GM10248 (cell line): Measurements from ENCODE around the gene KLRF2.

ENCODE experiments used
- CTCF ChIA-PET: fragments of 300-600 bp; sonication (Branson Sonifier 250); formaldehyde crosslinking; extraction: SDS; loops from one replicate; lab custom pipeline; 2021; ENCODE audit warnings: antibody characterized with exemption; lab: Yijun Ruan, JAX
- POLR2A ChIA-PET: fragments of 350-650 bp; sonication (Branson Sonifier 250); formaldehyde crosslinking; extraction: SDS; loops from one replicate; lab custom pipeline; 2020; ENCODE audit warnings: antibody characterized with exemption; lab: Yijun Ruan, JAX
- DNase-seq: peaks from one replicate; pipeline ENCODE4 v3.0.0; 2012; ENCODE audit errors: extremely low spot score
- CTCF ChIP-seq: IDR thresholded peaks from 2 replicates; pipeline ENCODE4 v1.5.1; 2012; ENCODE audit warnings: mild to moderate bottlenecking, low read depth; ENCODE audit errors: extremely low read depth, missing control alignments, control extremely low read depth

The KLRF2 gene

GRCh38 chr12:9880532-9881078 lies 684 bp upstream of the KLRF2 start:
- POLR2A ChIA-PET: no interaction called here
- TF ChIP-seq CTCF: no peak
- CTCF ChIA-PET: interaction anchor here (1.5 kb wide), 1 partner anchor 129 kb away, joined by 4 read pairs; no protein-coding TSS in a partner anchor
- no peak for DNase-seq

GRCh38 chr12:9881988-9882387 lies 699 bp downstream of the KLRF2 start:
- CTCF ChIA-PET: interaction anchor here (1.2 kb wide), 1 partner anchor 12 kb away, joined by 3 read pairs; no protein-coding TSS in a partner anchor

DNA sequence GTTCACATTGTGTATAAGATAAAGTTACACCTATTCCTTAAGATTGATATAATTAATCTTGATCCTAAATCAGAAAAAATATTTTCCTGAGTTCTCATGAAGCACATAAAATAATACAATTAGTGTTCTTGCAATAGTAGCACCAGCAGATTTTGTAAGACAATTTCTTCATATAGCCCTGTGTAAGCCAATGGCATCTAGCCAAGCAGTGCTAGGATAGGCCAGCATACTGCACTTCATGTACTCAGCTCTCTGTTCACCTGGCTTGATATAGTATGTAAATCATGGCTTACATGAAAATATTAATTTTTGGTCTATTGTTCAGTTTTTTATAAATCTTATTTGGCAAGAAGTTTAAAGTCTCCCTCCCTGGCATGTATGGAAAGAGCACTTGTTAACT lies 1.9 kb downstream of the KLRF2 start:
- CTCF ChIA-PET: interaction anchor here (1.2 kb wide), 1 partner anchor 11 kb away, joined by 3 read pairs; no protein-coding TSS in a partner anchor
- no peak for TF ChIP-seq CTCF
- DNase-seq: no peak
- POLR2A ChIA-PET: no interaction called here

More at GRCh38 chr12:9881988-9882387, 699 bp downstream of the KLRF2 start:
- no peak for DNase-seq
- no peak for TF ChIP-seq CTCF
- POLR2A ChIA-PET: no interaction called here

DNA sequence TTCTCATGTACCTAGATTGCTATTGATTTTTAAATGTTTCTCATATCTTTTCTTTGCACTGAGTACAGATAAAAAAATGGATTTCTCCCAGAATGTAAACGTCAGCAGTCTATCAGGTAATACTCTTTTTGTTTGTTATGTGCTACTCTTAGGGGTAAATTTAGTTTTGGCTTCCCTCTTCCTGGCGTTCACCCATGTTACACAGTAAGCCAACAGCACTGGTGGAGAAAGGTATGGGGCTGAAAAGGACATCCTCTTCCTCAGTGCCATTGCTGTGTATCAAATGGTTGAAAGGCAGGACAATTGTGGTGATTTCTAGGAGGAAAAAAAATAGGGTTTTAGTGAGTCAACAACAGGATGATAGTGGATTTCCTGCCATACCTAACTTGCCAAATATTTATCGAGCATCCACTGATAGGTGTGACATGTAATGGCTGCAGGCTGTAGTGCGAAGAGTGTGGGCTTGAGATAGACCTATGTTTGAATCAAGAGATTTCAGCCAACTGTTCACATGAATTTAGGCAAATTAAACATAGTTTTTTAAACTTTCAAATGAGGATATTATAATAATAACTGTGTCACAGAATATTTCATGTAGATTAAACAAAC lies 7.5 kb downstream of the KLRF2 start:
- ChIA-PET POLR2A (no interaction called here), CTCF (no interaction called here)
- no peak for TF ChIP-seq CTCF
- DNase-seq: no peak

GRCh38 chr12:9895215-9895971 lies 14.1 kb downstream of the KLRF2 start:
- no peak for DNase-seq
- no peak for TF ChIP-seq CTCF
- ChIA-PET POLR2A (no interaction called here), CTCF (interaction anchor here (2.0 to 4.0 kb wide), 3 partner anchors 8 to 81 kb away, joined by 7 to 19 read pairs (median 7); no protein-coding TSS in a partner anchor)

DNA sequence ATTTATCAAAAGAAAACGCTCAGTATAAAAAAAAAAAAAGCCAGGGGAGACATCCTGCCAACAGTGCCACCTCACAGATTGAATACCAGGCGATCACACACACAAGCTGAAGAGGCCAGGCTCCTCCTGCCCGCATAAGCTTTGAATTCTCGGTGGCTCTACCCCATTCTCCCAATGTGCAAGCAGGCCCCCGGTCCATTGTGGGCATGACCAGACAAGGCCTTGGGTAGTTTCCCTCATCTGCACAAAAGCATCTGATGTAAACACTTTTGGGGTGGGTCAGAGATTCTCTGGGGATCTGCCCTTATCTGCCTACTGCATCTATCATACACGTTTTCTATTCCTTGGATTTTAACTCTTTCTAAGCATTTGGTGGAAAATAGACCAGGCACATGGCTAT lies 16.2 kb downstream of the KLRF2 start:
- DNase-seq: no peak
- POLR2A ChIA-PET: no interaction called here
- no peak for TF ChIP-seq CTCF
- CTCF ChIA-PET: interaction anchor here (2.2 kb wide), 1 partner anchor 83 kb away, joined by 7 read pairs; no protein-coding TSS in a partner anchor
